Dermis microvascular lymphatic vessel endothelial cell (primary cell): ENCODE data around the gene FICD. TPM values are rescaled to one million over a fixed set of nuclear protein-coding genes. Genes with fewer than 3 reads are reported as not detected.

ENCODE experiments used
- DNase-seq, 2 donors: peaks; one replicate each; pipeline versions ENCODE4 v3.0.0 to v3.0.0-alpha.2; 2010; ENCODE audit warnings: low read depth in 2 of 2
- total RNA-seq: library from RNA; depleted of rRNA; stranded (reverse); fragments of >200 nt; gene quantifications from 2 replicates; pipeline ENCODE4 v1.2.1, GENCODE V29; 2014

FICD gene
- total RNA-seq, 1 donor from 2014 or later, result 4.5 TPM

GRCh38 chr12:108565146-108565545 is 50.1 kb downstream of the FICD start:
- no peak for DNase-seq

GRCh38 chr12:108565976-108566375 is 50.9 kb downstream of the FICD start:
- peak; percentile 77 to 92 for DNase-seq

GRCh38 chr12:108566452-108566851 is 51.4 kb downstream of the FICD start:
- no peak for DNase-seq

GRCh38 chr12:108567406-108568337 is 52.6 kb downstream of the FICD start:
- peak in 1 of 2 donors; percentile 50 for DNase-seq

GRCh38 chr12:108568338-108569154 is 53.5 kb downstream of the FICD start:
- DNase-seq, result no peak

Other genes with a start within 250 kb of the FICD start
- gene CMKLR1, start 176.0 kb upstream of the FICD start, total RNA-seq, result under 0.01 and 0.13 TPM in 2 replicates
- 35.8 and 57.3 TPM in 2 replicates for gene SART3, start 45.9 kb downstream of the FICD start, total RNA-seq
- 50.7 and 67.9 TPM in 2 replicates for gene ISCU, start 47.3 kb downstream of the FICD start, total RNA-seq
- gene TMEM119, start 82.8 kb downstream of the FICD start, total RNA-seq, result not detected in 2 replicates
- 0.13 and 0.26 TPM in 2 replicates for gene SELPLG, start 118.6 kb downstream of the FICD start, total RNA-seq
- gene CORO1C, start 216.2 kb downstream of the FICD start, total RNA-seq, result 190 and 213 TPM in 2 replicates